Measurements from ENCODE around the gene MBD5. TPM values are rescaled to one million over a fixed set of nuclear protein-coding genes. Genes with fewer than 3 reads are reported as not detected.
A peak's percentile ranks its signal among the peaks of the same experiment; 100 is the strongest.

MBD5 gene
- total RNA-seq, 1 donor from 2014 or later, result 46.5 TPM

GRCh38 chr2:148022882-148023281, 2.0 kb downstream of the MBD5 start:
- DNase-seq (ENCODE audit: low read depth), result no peak

GRCh38 chr2:148023861-148024260, 3.0 kb downstream of the MBD5 start:
- DNase-seq (ENCODE audit: low read depth), result no peak

GRCh38 chr2:148026573-148026972, 5.7 kb downstream of the MBD5 start:
- DNase-seq (ENCODE audit: low read depth), result no peak

- no peak for DNase-seq (ENCODE audit: low read depth)
Observed at GRCh38 chr2:148027822-148028221, 6.9 kb downstream of the MBD5 start.

GRCh38 chr2:148028781-148029180, 7.9 kb downstream of the MBD5 start:
- no peak for DNase-seq (ENCODE audit: low read depth)

GRCh38 chr2:148031152-148031551, 10.3 kb downstream of the MBD5 start:
- no peak for DNase-seq (ENCODE audit: low read depth)

GRCh38 chr2:148032215-148032614, 11.3 kb downstream of the MBD5 start:
- no peak for DNase-seq (ENCODE audit: low read depth)

- DNase-seq (ENCODE audit: low read depth), result peak; percentile 24
Observed at GRCh38 chr2:148039783-148040182, 18.9 kb downstream of the MBD5 start.

- no peak for DNase-seq (ENCODE audit: low read depth)
Observed at GRCh38 chr2:148042219-148042618, 21.3 kb downstream of the MBD5 start.

GRCh38 chr2:148044322-148044721, 23.4 kb downstream of the MBD5 start:
- DNase-seq (ENCODE audit: low read depth), result peak; percentile 70

GRCh38 chr2:148046802-148047201, 25.9 kb downstream of the MBD5 start:
- DNase-seq (ENCODE audit: low read depth), result no peak

- peak; percentile 72 for DNase-seq (ENCODE audit: low read depth)
Observed at GRCh38 chr2:148048475-148049221, 27.8 kb downstream of the MBD5 start.

- DNase-seq (ENCODE audit: low read depth), result no peak
Observed at GRCh38 chr2:148049284-148049683, 28.4 kb downstream of the MBD5 start.

- DNase-seq (ENCODE audit: low read depth), result no peak
Observed at GRCh38 chr2:148052687-148053086, 31.8 kb downstream of the MBD5 start.

- no peak for DNase-seq (ENCODE audit: low read depth)
Observed at GRCh38 chr2:148058641-148059040, 37.8 kb downstream of the MBD5 start.

GRCh38 chr2:148063633-148064032, 42.7 kb downstream of the MBD5 start:
- no peak for DNase-seq (ENCODE audit: low read depth)

- no peak for DNase-seq (ENCODE audit: low read depth)
Observed at GRCh38 chr2:148065936-148066335, 45.0 kb downstream of the MBD5 start.

GRCh38 chr2:148067801-148068200, 46.9 kb downstream of the MBD5 start:
- no peak for DNase-seq (ENCODE audit: low read depth)

- DNase-seq (ENCODE audit: low read depth), result no peak
Observed at GRCh38 chr2:148071351-148071750, 50.5 kb downstream of the MBD5 start.

GRCh38 chr2:148096012-148096411, 75.1 kb downstream of the MBD5 start:
- no peak for DNase-seq (ENCODE audit: low read depth)

- no peak for DNase-seq (ENCODE audit: low read depth)
Observed at GRCh38 chr2:148102641-148103040, 81.8 kb downstream of the MBD5 start.

- no peak for DNase-seq (ENCODE audit: low read depth)
Observed at GRCh38 chr2:148103946-148104345, 83.1 kb downstream of the MBD5 start.

- no peak for DNase-seq (ENCODE audit: low read depth)
Observed at GRCh38 chr2:148106331-148106730, 85.4 kb downstream of the MBD5 start.

- DNase-seq (ENCODE audit: low read depth), result no peak
Observed at GRCh38 chr2:148108385-148108784, 87.5 kb downstream of the MBD5 start.
